Hepatocyte (in vitro differentiated cells): ENCODE measurements around the gene EXOC1.

Experiments used
- CTCF ChIP-seq: fragments of 200-600 bp; sonication (generic); IDR thresholded peaks from 2 replicates; pipeline ENCODE4 v1.5.1; 2016; ENCODE audit warnings: antibody characterized with exemption, mild to moderate bottlenecking; ENCODE audit not compliant: poor library complexity
- EZH2 ChIP-seq: fragments of 200-600 bp; sonication (generic); IDR thresholded peaks from 2 replicates; pipeline ENCODE4 v1.6.1; 2016; ENCODE audit warnings: antibody characterized with exemption, mild to moderate bottlenecking, borderline replicate concordance
- EZH2phosphoT487 ChIP-seq: fragments of 200-600 bp; sonication (generic); IDR thresholded peaks from one replicate; pipeline ENCODE4 v1.6.1; 2018; ENCODE audit warnings: antibody characterized with exemption, mild to moderate bottlenecking, low read depth, moderate library complexity; ENCODE audit not compliant: unreplicated experiment, severe bottlenecking

GRCh38 chr4:55932511-55932910 lies 79.1 kb downstream of the EXOC1 start:
- TF ChIP-seq CTCF (no peak), EZH2phosphoT487 (no peak), EZH2 (no peak)
